HG03571 (cell line): ENCODE measurements around the gene CAPN8.

Experiments
- ATAC-seq: cut with Tn5 transposase; IDR thresholded peaks from one replicate; pipeline ENCODE4 v1.9.1; 2021; ENCODE audit not compliant: unreplicated experiment

Gene CAPN8

GRCh38 chr1:223657978-223658377, 7.5 kb downstream of the CAPN8 start:
- no peak for ATAC-seq

DNA sequence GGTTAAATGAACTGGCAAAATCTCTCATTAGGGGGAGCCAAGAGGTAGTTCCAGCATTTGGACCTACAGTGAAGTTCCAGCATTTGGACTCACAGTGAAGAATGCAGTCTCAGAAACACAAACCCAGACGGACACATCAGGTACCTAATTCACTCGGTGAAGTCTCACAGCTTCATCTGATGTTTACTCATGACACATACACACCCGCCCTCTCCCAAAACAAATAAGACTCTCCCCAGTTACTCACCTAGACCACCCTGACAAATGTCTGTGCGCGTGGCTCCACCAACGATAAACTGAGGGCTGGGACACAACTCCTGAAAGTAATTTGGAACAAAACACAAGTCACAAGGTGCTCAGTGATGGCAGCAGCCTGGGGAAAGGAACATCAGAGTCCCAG, 11.4 kb downstream of the CAPN8 start:
- no peak for ATAC-seq

DNA sequence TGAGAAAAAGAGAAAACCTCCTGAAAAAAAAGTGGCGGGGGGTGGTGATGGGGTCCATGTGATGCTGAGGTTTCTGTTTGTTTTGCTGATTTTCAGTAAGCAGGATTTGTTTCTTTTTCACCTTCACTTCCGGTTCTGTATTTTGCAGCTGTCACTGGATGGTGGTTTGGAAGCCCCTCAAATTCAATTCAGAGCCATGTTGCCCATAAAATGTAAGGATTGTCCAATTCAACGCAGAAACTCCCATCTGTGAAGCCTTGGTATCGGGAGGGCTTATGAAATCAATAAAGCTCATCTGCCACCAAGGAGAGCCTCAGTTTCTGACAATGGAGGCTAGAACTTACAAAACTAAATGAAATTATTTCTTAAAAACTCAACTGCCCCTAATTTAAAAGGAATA, 12.1 kb downstream of the CAPN8 start:
- ATAC-seq: no peak

DNA sequence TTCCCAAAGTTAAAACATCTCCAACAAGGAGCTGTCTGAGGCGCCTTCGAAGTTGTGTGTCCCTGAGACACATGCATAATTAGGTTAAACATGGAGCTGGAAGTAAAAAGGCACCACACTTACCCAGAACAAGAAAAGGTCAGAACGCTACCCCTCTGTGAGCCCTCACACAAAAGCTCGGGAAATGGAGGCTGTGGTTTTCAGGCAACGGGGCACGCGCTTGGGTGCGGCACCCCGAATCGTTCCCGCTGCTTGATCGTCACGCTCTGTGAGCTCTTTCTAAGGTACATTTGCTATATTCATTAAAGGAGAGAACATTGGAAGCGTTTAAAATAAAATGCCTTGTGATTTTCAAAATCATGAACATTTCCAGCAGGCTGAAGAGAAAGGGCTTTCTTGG, 12.5 kb downstream of the CAPN8 start:
- no peak for ATAC-seq

- no peak for ATAC-seq
Observed at GRCh38 chr1:223652436-223652941, 13.0 kb downstream of the CAPN8 start.

DNA sequence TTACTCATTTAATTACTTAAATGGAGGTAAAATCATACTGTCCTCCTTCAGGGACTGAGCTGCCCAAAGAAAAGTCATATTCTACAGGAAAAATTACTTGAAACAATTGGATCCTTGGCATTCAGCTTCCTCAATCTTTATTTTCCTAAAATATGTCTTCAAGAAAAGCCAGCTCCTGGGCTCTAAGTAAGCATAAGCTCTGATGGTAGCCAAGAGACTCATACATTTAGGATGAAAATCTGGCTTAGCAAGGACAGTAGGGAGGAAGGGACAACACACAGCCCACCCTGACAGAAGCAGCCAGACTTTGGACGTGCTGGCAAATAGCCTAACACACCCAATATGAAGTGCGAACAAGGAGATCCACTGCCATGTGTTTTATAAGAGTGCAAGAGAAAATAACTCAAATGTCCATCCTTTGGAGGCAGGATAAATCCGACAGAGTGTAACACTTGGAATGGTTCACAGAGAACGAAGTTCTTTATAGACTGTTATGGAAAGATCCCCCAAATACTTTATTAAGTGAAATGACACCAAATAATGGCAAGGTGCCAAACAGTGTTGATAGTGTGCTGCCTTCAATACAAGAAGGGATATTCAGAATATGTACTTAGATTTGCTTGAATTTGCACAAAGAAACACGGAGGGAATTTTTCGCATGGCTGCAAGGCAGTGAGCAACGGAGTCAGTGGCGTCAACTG, 14.1 kb downstream of the CAPN8 start:
- ATAC-seq: no peak

DNA sequence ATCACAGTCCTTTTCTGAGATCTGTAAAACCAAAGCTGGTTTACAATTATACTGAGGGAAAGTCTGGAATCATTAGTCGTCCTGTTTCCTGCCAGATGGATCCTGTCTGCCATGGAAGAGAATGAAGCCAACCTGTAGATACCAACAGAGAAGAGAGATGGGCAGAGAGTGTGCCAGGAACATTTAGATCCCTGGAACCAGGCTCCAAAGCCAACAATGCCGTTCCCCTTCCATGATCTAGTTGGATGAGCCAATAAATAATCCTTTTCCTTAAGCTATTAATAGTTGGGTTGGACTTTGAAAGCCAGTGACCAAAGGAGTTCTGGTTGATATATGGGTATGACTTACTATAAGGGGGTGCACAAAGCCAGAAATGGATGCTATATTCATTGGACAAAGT, 15.0 kb downstream of the CAPN8 start:
- ATAC-seq: no peak

DNA sequence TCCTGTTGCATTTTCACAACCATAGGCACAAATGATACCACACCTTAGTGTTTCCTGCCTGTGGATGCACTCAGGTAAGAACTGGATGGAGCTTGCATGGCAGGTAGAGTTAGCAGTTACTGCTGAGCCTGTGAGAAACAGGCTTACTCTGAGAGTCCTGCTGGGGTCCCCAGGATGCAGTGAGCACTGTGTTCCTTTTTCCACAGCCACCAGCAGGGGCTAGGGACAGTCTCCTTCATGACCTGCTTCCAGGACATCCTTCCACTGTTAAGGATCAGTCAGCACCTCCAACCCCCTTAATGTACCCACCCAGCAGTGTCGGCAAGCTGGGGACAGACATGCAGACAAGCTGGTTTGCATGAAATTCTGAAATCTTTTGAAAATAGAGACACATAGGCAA, 16.3 kb downstream of the CAPN8 start:
- ATAC-seq: no peak

DNA sequence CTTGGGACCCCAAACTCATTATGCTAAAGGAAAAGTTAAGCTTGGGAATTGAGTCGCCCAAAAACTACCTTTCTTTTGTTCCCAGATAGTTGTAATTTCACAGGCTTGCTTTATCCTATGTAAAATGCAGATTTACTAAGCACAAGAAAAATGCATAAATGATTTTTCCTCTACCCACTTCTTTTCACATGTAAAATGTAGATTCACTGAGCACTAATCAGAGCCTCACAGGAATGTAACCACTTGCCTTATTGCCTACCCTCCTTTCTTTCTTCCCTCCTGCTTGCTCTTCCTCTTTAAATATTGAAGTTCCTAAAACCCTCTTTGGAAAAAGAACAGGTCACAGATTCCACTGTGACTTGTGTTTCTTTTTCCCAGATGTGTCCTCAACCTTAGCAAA, 18.3 kb downstream of the CAPN8 start:
- no peak for ATAC-seq

- no peak for ATAC-seq
Observed at GRCh38 chr1:223645903-223646302, 19.6 kb downstream of the CAPN8 start.

GRCh38 chr1:223642237-223642636, 23.3 kb downstream of the CAPN8 start:
- no peak for ATAC-seq

DNA sequence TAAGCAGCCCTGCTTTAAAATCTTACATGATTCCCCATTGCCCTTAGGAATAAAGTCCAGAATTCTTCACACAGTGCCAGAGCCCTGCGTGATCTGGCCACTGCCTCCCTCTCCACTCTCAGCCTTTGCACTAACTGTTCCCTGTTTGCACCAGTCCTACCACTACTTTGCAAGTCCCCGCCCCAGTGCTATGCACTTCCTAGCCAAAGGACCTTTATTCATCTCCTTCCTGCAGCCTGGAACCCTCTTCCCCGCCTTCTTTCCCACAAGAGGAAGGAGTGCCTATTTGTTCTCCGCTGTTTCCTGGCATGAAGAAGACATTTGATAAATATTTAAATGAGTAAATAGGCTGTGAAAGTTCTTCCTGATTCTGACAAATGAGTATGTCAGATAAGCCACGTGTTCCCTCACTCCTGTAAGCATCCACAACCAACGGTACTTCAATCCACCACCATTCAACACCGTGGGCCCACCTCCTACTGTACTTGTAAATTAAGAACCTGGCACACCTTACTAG, 23.9 kb downstream of the CAPN8 start:
- ATAC-seq: no peak

GRCh38 chr1:223639331-223639749, 26.2 kb downstream of the CAPN8 start:
- ATAC-seq: no peak

DNA sequence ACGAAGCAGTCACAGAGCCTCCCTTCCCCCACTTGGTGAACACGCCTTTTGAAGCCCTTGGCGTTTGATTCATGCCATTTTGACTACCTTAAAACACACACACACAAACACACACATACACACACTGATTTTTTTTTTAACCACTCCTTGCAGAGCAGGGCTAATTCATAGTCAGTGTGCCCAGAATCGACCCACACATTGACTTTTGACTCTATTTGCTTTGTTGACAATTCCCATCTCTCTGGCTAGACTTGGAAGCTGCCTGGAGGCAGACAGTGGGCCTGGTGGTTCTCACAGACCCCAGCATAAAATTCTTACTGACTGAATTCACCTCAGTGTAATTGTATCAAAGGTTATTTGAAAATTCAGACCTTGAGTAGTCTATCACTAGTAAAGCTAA, 30.3 kb downstream of the CAPN8 start:
- no peak for ATAC-seq

- ATAC-seq: no peak
Observed at GRCh38 chr1:223634423-223634822, 31.1 kb downstream of the CAPN8 start.

- no peak for ATAC-seq
Observed at GRCh38 chr1:223631956-223632355, 33.5 kb downstream of the CAPN8 start.

DNA sequence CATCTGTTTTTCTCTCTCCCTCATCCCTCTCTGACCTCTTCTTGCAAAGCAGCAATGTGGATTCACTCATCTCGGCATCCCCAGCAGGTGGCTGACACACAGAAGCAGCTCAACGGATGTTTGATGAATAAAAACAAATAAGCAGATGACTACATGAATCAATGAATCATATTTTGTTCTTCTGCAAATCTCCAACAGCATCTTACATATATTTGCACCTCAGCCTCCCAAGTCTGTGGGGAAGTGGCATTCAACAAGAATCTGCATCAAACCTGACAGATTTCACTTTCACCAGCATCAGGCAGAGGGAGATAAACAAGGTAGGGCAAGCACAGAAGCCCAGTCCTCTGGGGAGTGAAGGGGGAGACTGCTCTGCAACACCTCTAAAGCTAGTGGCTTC, 34.0 kb downstream of the CAPN8 start:
- ATAC-seq: no peak

DNA sequence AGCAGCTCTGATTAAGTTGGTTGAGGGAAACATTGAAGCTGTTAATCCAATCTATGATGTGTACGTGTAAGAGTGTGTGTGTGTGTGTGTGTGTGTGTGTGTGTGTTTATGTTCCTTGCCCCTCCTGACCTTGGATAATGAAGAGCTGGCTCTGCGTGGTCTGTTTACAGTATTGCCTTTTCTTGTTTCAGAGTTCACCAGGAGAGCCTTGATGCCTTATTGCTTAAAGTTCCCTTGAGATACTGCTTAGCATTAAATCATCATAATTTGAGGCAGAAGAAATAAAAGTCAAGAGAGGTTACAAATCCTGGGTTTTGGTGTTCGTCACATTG, 36.4 kb downstream of the CAPN8 start:
- ATAC-seq: no peak

GRCh38 chr1:223628233-223629125, 37.0 kb downstream of the CAPN8 start:
- peak; percentile 66 for ATAC-seq

DNA sequence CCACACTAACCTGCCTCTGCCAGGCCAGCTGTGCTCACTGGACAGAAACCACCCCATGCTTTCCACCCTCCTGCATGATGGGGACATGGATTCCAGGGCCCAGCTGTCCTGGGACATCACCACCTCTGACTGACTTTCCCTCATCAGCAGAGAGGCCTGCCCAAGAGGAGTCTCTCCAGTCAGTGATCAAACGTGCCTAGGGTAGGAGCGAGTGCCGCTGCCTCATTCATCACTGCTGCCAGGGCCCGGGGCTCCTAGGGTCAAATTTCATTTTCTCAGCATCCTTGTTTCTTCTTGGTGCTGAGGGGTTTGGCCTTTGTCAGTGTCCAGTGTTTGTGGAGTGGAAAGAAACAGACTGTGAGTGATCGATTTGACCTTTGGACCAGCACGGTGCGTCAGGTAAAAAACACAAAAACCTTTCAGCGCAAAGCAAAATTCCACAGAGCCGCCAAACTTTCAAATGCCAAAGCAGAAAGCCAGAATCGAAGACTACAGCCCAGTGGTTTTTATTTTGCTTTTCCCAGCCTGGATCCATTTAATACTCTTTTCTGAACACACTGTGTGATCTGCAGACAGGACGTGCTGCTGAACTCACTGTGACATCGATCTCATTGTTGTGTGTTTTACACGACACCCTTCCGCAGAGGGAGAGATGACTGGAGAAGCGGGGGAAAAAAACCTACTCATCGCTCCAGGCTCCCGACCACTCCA, 43.2 kb downstream of the CAPN8 start:
- ATAC-seq: no peak

DNA sequence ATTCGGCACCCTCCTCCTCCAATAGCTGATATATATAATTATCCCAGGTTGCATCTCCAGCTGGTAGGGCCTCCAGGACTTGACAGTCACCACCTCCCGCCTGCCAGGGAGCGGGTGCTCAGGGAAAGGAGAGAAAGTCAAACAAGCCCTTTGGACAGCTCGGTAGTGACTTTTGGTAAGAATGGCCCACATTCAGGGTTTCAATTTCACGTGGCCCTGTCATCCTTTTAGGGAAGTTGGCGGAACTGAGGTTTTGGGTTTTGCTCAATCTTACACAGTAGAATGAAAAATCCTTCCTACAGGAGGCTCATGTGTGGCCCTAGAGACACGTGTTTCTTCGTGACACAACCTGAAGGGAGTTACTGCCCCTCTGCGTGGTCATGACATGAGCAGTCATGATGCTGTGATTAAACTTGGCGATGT, 44.2 kb downstream of the CAPN8 start:
- peak; percentile 77 for ATAC-seq
